Heart left ventricle (tissue), 16 donors: ENCODE results near the gene SGSM1. TPM values are rescaled to one million over a fixed set of nuclear protein-coding genes. Genes with fewer than 3 reads are reported as not detected.

Source experiments
- ATAC-seq, 4 donors: fragments of 200-7000 bp; cut with Tn5 transposase; one replicate each; pipeline ENCODE4 v1.9.1; 2020 to 2022; ENCODE audit warnings: moderate library complexity in 4 of 4, mild to moderate bottlenecking in 3 of 4, moderate number of reproducible peaks in 1 of 4
- DNase-seq, 5 donors: peaks; one replicate each; pipeline ENCODE4 v3.0.0-alpha.2; 2020
- H3K27ac ChIP-seq, 12 donors: fragments of 200-600 bp; sonication (generic) in 4 of 12; one replicate each; pipeline versions ENCODE4 v1.5.0 to v1.8.0; 2016 to 2022; ENCODE audit warnings: mild to moderate bottlenecking in 2 of 12
- H3K27me3 ChIP-seq, 9 donors: fragments of 200-600 bp; sonication (generic) in 2 of 9; one replicate each; pipeline versions ENCODE4 v1.5.1 to v1.8.0; 2016 to 2022; ENCODE audit warnings: mild to moderate bottlenecking in 3 of 9
- H3K36me3 ChIP-seq, 9 donors: fragments of 200-600 bp; sonication (generic) in 2 of 9; one replicate each; pipeline versions ENCODE4 v1.5.0 to v1.8.0; 2018 to 2022; ENCODE audit warnings: mild to moderate bottlenecking in 2 of 9
- H3K4me1 ChIP-seq, 12 donors: fragments of 200-600 bp; sonication (generic) in 4 of 12; one replicate each; pipeline versions ENCODE4 v1.5.0 to v1.8.0; 2016 to 2022; ENCODE audit warnings: mild to moderate bottlenecking in 3 of 12
- H3K4me3 ChIP-seq, 12 donors: fragments of 200-600 bp; sonication (generic) in 4 of 12; one replicate each; pipeline versions ENCODE4 v1.5.0 to v1.8.0; 2017 to 2022; ENCODE audit warnings: mild to moderate bottlenecking in 9 of 12, moderate library complexity in 4 of 12
- H3K9me3 ChIP-seq, 12 donors: fragments of 200-600 bp; sonication (generic) in 4 of 12; one replicate each; pipeline versions ENCODE4 v1.5.0 to v1.8.0; 2016 to 2022; ENCODE audit warnings: mild to moderate bottlenecking in 1 of 12
- POLR2A ChIP-seq, 2 donors: fragments of 450-650 bp; IDR thresholded peaks; one replicate each; pipeline ENCODE4 v1.6.1; 2017; ENCODE audit warnings: antibody characterized with exemption in 2 of 2, mild to moderate bottlenecking in 2 of 2, moderate library complexity in 2 of 2
- WGBS, 4 donors: extraction: QIAGEN DNeasy Blood & Tissue Kit in 2 of 4; methylation state at CpG; one replicate each; pipeline versions ENCODE4 v1.1.5 to v1.1.7; 2013 to 2018; 5-methylcytosine and 5-hydroxymethylcytosine counted together
- intact Hi-C, 10 donors: fragments of 100-400 bp; cut with DNase I; formaldehyde crosslinking; loops; one replicate each; pipeline versions ENCODE4 v1.11.1 to v1.14.2; 2022
- polyA plus RNA-seq, 2 donors: library from polyadenylated mRNA; stranded (reverse); fragments of 200-250 nt; gene quantifications; one replicate each; pipeline ENCODE4 v1.2.3, GENCODE V29; 2013
- total RNA-seq, 9 donors: library from RNA; depleted of rRNA in 2 of 9; stranded (reverse); fragments of >200 nt in 2 of 9; fragmentation: NEBNext Ultra II Directional in 3 of 9; extraction: Animal tissue kit (Norgen Biotek cat#: 25700) in 3 of 9; gene quantifications; one replicate each; pipeline versions ENCODE4 v1.1.0 to v1.2.4, GENCODE V29; 2016 to 2023
- TF ChIP-seq, protein P1 (sequence below), 12 donors: fragments of 200-600 bp; sonication (generic) in 4 of 12; IDR thresholded peaks; one replicate each; pipeline versions ENCODE4 v1.5.0 to v1.8.0; 2018 to 2022; ENCODE audit warnings: antibody characterized with exemption in 12 of 12, mild to moderate bottlenecking in 5 of 12
- donor health status: ischemic (EF 13 %, LVEDD 7.1; RV severe dilation, severe dysfunction).
- donor health status: healthy with polysubstance abuse.
- donor health status: DM: no; HTN: yes; CAD: no.
- donor health status: DM: no; HTN: no; CAD: no.
- donor health status: ischemic (EF 25% LVEDD 6.9; RV normal size, moderate dysfunction).
- donor health status: ischemic (EF 25% LVEDD 5.7; RV mildly dilated, moderate dysfunction).
- donor health status: healthy.
- donor health status: DM: yes; HTN: yes; CAD: no.
- donor health status: ischemic (EF 35%, LVEDD 5.7; RV mildly dilated, moderate dysfunction).
- donor health status: nonischemic (EF 11% LVEDD 7.7; RV severe dilation, severe dysfunction).
- donor health status: DM: yes; HTN: yes; CAD: no.
- donor health status: PGD.
- donor health status: ischemic (EF 29% LVEDD 5.4; RV normal size, mild dysfunction).
- donor health status: nonischemic (EF 23%, LVEDD 6.1; RV moderate dilation, normal function).

SGSM1 gene
- total and polyA plus RNA-seq, 11 donors = 2.1 to 11.0 (median 6.6) TPM

DNA sequence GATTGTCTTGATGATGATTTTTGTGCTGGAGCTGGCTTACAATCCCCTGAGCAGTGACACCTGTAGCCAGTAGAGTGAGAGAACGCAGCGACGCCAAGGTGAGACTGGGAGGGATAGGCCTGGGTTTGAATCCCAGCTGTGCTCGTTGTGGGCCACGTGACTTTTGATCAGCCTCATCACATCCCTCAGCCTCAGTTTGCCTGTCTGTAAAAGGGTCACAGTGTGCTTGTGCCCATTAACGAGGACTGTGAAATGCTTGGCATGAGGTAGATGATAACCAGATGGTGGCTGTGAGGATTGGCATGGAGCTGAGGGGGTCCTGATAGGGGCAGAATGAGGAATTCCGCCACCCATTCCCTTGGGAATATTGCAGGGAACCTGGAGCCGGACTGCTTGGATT is 156.1 kb downstream of the SGSM1 start:
- H3K4me3 ChIP-seq = no peak overlapping the region
- ATAC-seq = no peak
- H3K27me3 ChIP-seq = no peaks in the 10 kb centered on the region
- H3K36me3 ChIP-seq = no peaks in the 10 kb centered on the region
- intact Hi-C loops = no loop called here
- peak overlapping the region in 1 of 12 donors; percentile 43 for H3K27ac ChIP-seq
- peaks cover 0 to 3% (median 0%) of the 10 kb centered on the region in 12 donors for H3K9me3 ChIP-seq
- WGBS, 4 donors = 88 to 94% (median 92%) methylated on average over 7 to 8 of the region's 8 CpGs
- no peak for DNase-seq
- peaks cover 2 to 58% (median 29%) of the 10 kb centered on the region in 12 donors for H3K4me1 ChIP-seq
- TF ChIP-seq POLR2A (IDR thresholded peaks at IDR 0.05) = no peak
- TF ChIP-seq, protein P1, sequence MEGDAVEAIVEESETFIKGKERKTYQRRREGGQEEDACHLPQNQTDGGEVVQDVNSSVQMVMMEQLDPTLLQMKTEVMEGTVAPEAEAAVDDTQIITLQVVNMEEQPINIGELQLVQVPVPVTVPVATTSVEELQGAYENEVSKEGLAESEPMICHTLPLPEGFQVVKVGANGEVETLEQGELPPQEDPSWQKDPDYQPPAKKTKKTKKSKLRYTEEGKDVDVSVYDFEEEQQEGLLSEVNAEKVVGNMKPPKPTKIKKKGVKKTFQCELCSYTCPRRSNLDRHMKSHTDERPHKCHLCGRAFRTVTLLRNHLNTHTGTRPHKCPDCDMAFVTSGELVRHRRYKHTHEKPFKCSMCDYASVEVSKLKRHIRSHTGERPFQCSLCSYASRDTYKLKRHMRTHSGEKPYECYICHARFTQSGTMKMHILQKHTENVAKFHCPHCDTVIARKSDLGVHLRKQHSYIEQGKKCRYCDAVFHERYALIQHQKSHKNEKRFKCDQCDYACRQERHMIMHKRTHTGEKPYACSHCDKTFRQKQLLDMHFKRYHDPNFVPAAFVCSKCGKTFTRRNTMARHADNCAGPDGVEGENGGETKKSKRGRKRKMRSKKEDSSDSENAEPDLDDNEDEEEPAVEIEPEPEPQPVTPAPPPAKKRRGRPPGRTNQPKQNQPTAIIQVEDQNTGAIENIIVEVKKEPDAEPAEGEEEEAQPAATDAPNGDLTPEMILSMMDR (IDR thresholded peaks at IDR 0.05) = no peak

DNA sequence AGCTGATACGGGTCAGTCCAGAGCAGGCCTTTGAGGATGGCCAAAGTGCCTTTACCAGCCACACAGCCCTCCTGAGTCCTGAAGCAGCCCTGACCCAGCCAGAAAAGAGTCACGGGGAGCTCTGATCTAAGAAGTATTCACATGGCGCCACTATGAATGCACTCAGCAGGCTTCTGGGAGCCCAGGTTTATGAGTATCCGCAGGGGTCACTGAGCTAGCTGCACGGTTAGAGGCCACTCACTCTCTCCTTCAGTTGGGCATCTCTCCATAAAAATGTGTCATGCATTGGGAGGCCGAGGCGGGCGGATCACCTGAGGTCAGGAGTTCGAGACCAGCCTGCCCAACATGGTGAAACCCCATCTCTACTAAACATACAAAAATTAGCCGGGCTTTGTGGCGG is 156.8 kb downstream of the SGSM1 start:
- Histone ChIP-seq H3K27ac (peak overlapping the region in 7 of 12 donors; percentile 16 to 59 (median 43)), H3K4me3 (no peak overlapping the region), H3K36me3 (no peaks in the 10 kb centered on the region), H3K27me3 (no peaks in the 10 kb centered on the region), H3K9me3 (peaks cover 0 to 3% (median 0%) of the 10 kb centered on the region in 12 donors), H3K4me1 (peaks cover 2 to 63% (median 32%) of the 10 kb centered on the region in 12 donors)
- intact Hi-C loops = no loop called here
- TF ChIP-seq, protein P1 (IDR thresholded peaks at IDR 0.05) = no peak
- TF ChIP-seq POLR2A (IDR thresholded peaks at IDR 0.05) = no peak
- DNase-seq = no peak
- WGBS, 4 donors = 84 to 91% (median 86%) methylated on average over 6 to 11 of the region's 11 CpGs
- ATAC-seq = no peak

DNA sequence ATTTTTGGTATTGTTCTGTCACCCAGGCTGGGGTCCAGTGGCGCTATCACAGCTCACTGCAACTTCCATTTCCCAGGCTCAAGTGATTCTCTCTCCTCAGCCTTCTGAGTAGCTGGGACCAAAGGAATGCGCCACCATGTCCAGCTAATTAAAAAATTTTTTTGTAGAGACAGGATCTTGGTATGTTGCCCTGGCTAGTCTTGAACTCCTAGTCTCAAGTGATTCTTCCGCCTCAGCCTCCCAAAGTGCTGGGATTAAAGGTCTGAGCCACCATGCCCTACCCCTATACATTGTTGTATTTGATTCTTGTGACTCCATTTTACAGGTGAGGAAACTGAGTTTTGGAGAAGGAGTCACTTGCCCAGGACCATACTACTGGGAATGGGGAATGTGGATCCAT is 158.4 kb downstream of the SGSM1 start:
- H3K4me1 ChIP-seq = peaks cover 5 to 79% (median 45%) of the 10 kb centered on the region in 12 donors
- no peak overlapping the region for H3K4me3 ChIP-seq
- WGBS, 4 donors = 80 to 87% (median 85%) methylated on average over 3 of the region's 3 CpGs
- H3K36me3 ChIP-seq = no peaks in the 10 kb centered on the region
- ATAC-seq = no peak
- H3K27me3 ChIP-seq = no peaks in the 10 kb centered on the region
- intact Hi-C loops = no loop called here
- peaks cover 0 to 3% (median 0%) of the 10 kb centered on the region in 12 donors for H3K9me3 ChIP-seq
- DNase-seq = no peak
- H3K27ac ChIP-seq = peak overlapping the region in 8 of 12 donors; percentile 10 to 59 (median 30)
- no peak for TF ChIP-seq POLR2A (IDR thresholded peaks at IDR 0.05)
- TF ChIP-seq, protein P1 (IDR thresholded peaks at IDR 0.05) = no peak

GRCh38 chr22:24965822-24966626 is 160.0 kb downstream of the SGSM1 start:
- H3K9me3 ChIP-seq = peaks cover 0 to 3% (median 0%) of the 10 kb centered on the region in 12 donors
- no peak overlapping the region for H3K4me3 ChIP-seq
- 46 to 65% (median 55%) methylated on average over 8 to 9 of the region's 9 CpGs for WGBS, 4 donors
- H3K27ac ChIP-seq = peak overlapping the region in 11 of 12 donors; percentile 19 to 74 (median 58)
- H3K27me3 ChIP-seq = no peaks in the 10 kb centered on the region
- TF ChIP-seq, protein P1 (IDR thresholded peaks at IDR 0.05) = no peak
- TF ChIP-seq POLR2A (IDR thresholded peaks at IDR 0.05) = no peak
- peaks cover 6 to 91% (median 56%) of the 10 kb centered on the region in 12 donors for H3K4me1 ChIP-seq
- intact Hi-C loops = no loop called here
- H3K36me3 ChIP-seq = no peaks in the 10 kb centered on the region
- peak in 3 of 4 donors; percentile 21 to 56 (median 41) for ATAC-seq
- DNase-seq = peak in 4 of 5 donors; percentile 28 to 54 (median 40)
